Measurements from ENCODE around the gene IGFALS. TPM values are rescaled to one million over a fixed set of nuclear protein-coding genes. Genes with fewer than 3 reads are reported as not detected.
A peak's percentile ranks its signal among the peaks of the same experiment; 100 is the strongest.

Gene IGFALS
- total and polyA plus RNA-seq, 7 donors: 0.12 to 0.38 (median 0.18) TPM; not detected in 3

DNA sequence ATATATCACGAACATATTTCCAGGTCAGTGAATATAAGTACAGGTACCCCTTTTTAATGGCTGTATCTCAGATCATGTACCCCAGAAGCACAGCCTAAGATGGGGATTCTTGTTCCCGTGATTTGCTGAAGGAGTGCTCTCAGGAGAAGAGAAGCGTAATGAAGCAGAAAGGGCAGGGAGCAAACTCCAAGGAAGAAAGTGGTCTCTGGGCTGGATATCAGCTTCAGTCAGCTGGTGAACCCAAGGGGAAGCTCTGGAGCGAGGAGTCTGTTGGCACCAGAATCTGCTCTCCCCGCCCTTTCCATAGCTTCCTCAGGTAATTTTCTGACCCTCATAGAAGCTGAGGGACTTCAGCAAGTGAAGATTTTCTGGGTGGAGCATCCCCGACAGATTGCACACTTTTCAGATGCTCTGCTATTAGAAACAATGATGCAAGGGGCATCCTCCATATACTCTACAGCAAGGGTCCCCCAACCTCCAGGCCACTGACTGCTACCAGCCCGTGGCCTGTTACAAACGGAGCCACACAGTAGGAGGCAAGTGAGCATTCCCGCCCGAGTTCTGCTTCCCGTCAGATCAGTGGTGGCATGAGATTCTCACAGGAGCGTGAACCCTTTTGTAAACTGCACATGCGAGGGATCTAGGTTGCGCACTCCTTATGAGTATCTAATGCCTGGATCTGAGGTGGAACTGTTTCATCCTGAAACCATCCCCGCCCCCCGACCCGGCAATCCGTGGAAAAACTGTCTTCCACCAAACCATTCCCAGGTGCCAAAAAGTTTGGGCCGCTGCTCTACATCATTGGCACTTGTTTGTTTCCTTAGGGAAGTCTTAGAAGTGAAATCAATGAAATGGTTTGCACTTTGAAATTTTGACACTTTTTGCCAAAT is 37.9 kb upstream of the IGFALS start:
- intact Hi-C loops (cut with DNase I): no loop called here
- TF ChIP-seq, protein P1, sequence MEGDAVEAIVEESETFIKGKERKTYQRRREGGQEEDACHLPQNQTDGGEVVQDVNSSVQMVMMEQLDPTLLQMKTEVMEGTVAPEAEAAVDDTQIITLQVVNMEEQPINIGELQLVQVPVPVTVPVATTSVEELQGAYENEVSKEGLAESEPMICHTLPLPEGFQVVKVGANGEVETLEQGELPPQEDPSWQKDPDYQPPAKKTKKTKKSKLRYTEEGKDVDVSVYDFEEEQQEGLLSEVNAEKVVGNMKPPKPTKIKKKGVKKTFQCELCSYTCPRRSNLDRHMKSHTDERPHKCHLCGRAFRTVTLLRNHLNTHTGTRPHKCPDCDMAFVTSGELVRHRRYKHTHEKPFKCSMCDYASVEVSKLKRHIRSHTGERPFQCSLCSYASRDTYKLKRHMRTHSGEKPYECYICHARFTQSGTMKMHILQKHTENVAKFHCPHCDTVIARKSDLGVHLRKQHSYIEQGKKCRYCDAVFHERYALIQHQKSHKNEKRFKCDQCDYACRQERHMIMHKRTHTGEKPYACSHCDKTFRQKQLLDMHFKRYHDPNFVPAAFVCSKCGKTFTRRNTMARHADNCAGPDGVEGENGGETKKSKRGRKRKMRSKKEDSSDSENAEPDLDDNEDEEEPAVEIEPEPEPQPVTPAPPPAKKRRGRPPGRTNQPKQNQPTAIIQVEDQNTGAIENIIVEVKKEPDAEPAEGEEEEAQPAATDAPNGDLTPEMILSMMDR (IDR thresholded peaks at IDR 0.05): no peak
- WGBS, 3 donors: 79 to 88% (median 82%) methylated on average over 19 of the region's 19 CpGs
- H3K4me3 ChIP-seq: no peak overlapping the region
- peaks cover 25% of the 10 kb centered on the region for H3K4me1 ChIP-seq
- ATAC-seq (no peak), DNase-seq (no peak)
- H3K9me3 ChIP-seq: no peaks in the 10 kb centered on the region
- no peak overlapping the region for H3K27ac ChIP-seq
- H3K36me3 ChIP-seq (ENCODE audit: insufficient read depth in 1 of 2, low read depth in 1 of 2): peaks cover 0 to 28% of the 10 kb centered on the region in 2 donors
- H3K27me3 ChIP-seq (ENCODE audit: insufficient read depth in 3 of 3, low read length in 2 of 3): no peaks in the 10 kb centered on the region

DNA sequence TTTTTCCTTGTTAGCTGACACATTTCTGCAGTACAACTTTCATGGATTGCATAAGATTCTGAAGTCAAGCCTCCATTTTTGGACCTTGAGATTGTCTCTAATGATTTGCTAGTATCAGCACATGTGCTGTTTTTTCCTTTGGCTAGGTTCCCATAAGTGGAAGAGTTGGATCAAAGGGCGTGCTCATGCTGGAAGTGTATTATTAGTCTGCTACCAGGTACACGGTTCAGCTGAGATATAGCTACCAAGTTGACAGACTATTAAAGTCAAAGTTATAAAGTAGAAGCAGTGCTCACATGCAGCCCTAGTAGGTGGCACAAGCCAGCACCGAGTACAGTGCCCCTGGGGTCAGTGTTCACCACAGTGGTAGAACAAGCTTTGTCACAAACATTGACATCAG is 36.7 kb upstream of the IGFALS start:
- peaks cover 31% of the 10 kb centered on the region for H3K4me1 ChIP-seq
- no peaks in the 10 kb centered on the region for H3K9me3 ChIP-seq
- 29 to 43% (median 38%) methylated on average over 3 of the region's 3 CpGs for WGBS, 3 donors
- peaks cover 0 to 28% of the 10 kb centered on the region in 2 donors for H3K36me3 ChIP-seq (ENCODE audit: insufficient read depth in 1 of 2, low read depth in 1 of 2)
- intact Hi-C loops (cut with DNase I): no loop called here
- H3K27ac ChIP-seq: no peak overlapping the region
- ATAC-seq: no peak
- H3K27me3 ChIP-seq (ENCODE audit: insufficient read depth in 3 of 3, low read length in 2 of 3): no peaks in the 10 kb centered on the region
- TF ChIP-seq, protein P1 (IDR thresholded peaks at IDR 0.05): no peak
- H3K4me3 ChIP-seq: no peak overlapping the region
- DNase-seq: no peak

DNA sequence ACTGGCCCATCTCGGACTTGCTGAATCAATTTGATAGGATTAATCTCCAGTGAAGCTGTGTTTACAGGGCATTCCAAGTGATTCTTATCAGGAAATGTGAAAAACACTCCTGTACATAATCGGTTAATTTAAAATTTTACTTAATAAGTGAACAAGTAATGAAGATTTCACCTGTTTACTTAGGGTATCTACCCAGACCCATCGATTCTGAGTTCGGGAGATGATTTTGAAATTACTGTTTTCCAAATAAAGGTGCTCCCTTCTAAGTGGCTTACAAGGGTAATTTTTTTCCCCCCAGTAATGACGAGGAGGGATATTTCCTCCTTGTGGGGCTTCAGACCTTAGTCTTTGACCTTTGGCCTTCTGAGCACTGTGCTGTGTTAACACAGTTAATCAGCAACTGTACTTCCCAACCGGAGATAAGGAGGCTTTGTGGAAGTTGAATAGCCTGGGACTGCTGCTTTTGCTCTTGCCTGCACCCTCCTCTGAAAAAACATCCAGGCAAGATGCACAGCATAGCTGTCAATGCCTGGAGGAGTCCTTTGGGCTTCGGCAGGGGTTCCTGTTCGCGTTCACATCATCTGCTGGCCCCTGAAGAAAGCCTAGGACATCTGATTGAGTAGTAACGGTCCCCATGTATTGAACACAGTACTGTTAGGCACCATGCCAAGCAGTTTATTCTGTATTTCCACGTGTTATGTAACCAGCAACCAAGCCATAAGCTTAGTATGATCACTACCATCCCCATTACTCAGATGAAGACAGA is 35.3 kb upstream of the IGFALS start:
- no peaks in the 10 kb centered on the region for H3K9me3 ChIP-seq
- peaks cover 44% of the 10 kb centered on the region for H3K4me1 ChIP-seq
- intact Hi-C loops (cut with DNase I): no loop called here
- H3K36me3 ChIP-seq (ENCODE audit: insufficient read depth in 1 of 2, low read depth in 1 of 2): peaks cover 0 to 28% of the 10 kb centered on the region in 2 donors
- ATAC-seq (no peak), DNase-seq (no peak)
- peak overlapping the region; percentile 79 for H3K4me3 ChIP-seq
- H3K27me3 ChIP-seq (ENCODE audit: insufficient read depth in 3 of 3, low read length in 2 of 3): no peaks in the 10 kb centered on the region
- WGBS, 3 donors: 74 to 76% (median 76%) methylated on average over 11 of the region's 11 CpGs
- H3K27ac ChIP-seq: peak overlapping the region; percentile 8
- TF ChIP-seq, protein P1 (IDR thresholded peaks at IDR 0.05): no peak

DNA sequence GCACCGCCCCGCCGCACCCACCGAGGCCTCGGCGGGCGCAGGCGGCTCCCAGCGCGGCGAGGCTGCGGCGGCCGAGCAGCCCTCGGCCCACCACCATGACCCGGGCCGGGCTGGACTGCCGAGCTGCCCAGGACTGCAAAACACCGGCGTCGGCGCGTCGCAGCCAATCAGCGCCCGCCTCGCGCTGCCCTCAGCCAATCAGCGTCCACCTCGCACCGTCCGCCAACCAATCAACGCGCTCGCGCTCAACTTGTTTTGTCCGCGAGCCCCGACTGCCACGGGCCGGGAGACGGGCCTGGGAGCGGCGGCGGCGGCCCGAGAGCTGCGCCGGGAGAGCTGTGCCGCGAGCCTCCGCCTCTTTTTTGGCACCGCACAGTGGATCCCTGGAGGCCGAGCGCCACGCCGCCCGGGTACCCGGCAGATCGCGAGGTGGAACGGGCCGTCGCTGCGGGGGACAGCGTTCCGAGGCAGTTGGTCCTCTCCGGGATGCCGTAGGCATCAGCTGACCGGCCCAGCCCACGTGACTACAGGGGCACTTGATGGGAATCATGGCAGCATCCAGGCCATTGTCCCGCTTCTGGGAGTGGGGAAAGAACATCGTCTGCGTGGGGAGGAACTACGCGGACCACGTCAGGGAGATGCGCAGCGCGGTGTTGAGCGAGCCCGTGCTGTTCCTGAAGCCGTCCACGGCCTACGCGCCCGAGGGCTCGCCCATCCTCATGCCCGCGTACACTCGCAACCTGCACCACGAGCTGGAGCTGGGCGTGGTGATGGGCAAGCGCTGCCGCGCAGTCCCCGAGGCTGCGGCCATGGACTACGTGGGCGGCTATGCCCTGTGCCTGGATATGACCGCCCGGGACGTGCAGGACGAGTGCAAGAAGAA is 33.4 kb upstream of the IGFALS start, which contains the start of the genes FAHD1 and HAGH:
TSS of gene FAHD1 (plus strand) at position 516 of the 883 bp plus-strand sequence. CDS start at position 549, 33 bp downstream.
TSS of gene HAGH (minus strand) at position 135 of the 883 bp plus-strand sequence. CDS start at position 97, 38 bp downstream.
- no peaks in the 10 kb centered on the region for H3K9me3 ChIP-seq
- intact Hi-C loops (cut with DNase I): no loop called here
- TF ChIP-seq, protein P1 (IDR thresholded peaks at IDR 0.05): no peak
- no peaks in the 10 kb centered on the region for H3K27me3 ChIP-seq (ENCODE audit: insufficient read depth in 3 of 3, low read length in 2 of 3)
- H3K36me3 ChIP-seq (ENCODE audit: insufficient read depth in 1 of 2, low read depth in 1 of 2): peaks cover 0 to 35% of the 10 kb centered on the region in 2 donors
- 0 to 1% (median 0%) methylated on average over 62 to 104 of the region's 104 CpGs for WGBS, 3 donors
- peak; percentile 95 to 97 (median 96) for ATAC-seq
- peak within 1 kb of the TSS; percentile 90 for H3K27ac ChIP-seq
- H3K4me3 ChIP-seq: peak within 1 kb of the TSS; percentile 79
- DNase-seq: peak; percentile 94 to 97
- peaks cover 47% of the 10 kb centered on the region for H3K4me1 ChIP-seq
